NCI-H128 (cell line): ENCODE data around the gene WNT2B.
"Not testable (repeated sequence)": the region's sequence is repeated elsewhere in the genome, so short reads cannot be mapped to it uniquely, and the experiment has no call there.

Source experiments
- DNase-seq: peaks from one replicate; lab custom pipeline; 2025; ENCODE audit not compliant: unreplicated experiment; lab: John Stamatoyannopoulos, UW

WNT2B gene

GRCh38 chr1:112508278-112509004 is at the start of gene WNT2B:
WNT2B (plus strand) TSS chr1:112508965; CDS start chr1:112509263, 298 bp downstream.
- no peak for DNase-seq

- no peak for DNase-seq
These were observed 48.1 kb upstream of the WNT2B start for GRCh38 chr1:112460615-112461014.

- DNase-seq = no peak
These were observed 47.4 kb upstream of the WNT2B start for GRCh38 chr1:112461200-112461871.

- no peak for DNase-seq
These were observed 45.8 kb upstream of the WNT2B start for GRCh38 chr1:112462953-112463279.

- DNase-seq = no peak
These were observed 44.3 kb upstream of the WNT2B start for GRCh38 chr1:112464501-112464900.

GRCh38 chr1:112465122-112465521 is 43.6 kb upstream of the WNT2B start:
- DNase-seq = no peak

- DNase-seq = peak; percentile 85
These were observed 42.6 kb upstream of the WNT2B start for GRCh38 chr1:112466078-112466660.

- not testable (repeated sequence) for DNase-seq
These were observed 38.4 kb upstream of the WNT2B start for GRCh38 chr1:112470324-112470723.

- no peak for DNase-seq
These were observed 37.8 kb upstream of the WNT2B start for GRCh38 chr1:112470966-112471365.

GRCh38 chr1:112472142-112472541 is 36.6 kb upstream of the WNT2B start:
- no peak for DNase-seq

- DNase-seq = no peak
These were observed 31.2 kb upstream of the WNT2B start for GRCh38 chr1:112477550-112477949.

GRCh38 chr1:112478314-112478713 is 30.5 kb upstream of the WNT2B start:
- DNase-seq = no peak

- not testable (repeated sequence) for DNase-seq
These were observed 22.7 kb upstream of the WNT2B start for GRCh38 chr1:112486063-112486462.

- not testable (repeated sequence) for DNase-seq
These were observed 21.1 kb upstream of the WNT2B start for GRCh38 chr1:112487686-112488085.

GRCh38 chr1:112488141-112488540 is 20.6 kb upstream of the WNT2B start:
- no peak for DNase-seq

GRCh38 chr1:112492076-112492475 is 16.7 kb upstream of the WNT2B start:
- no peak for DNase-seq

GRCh38 chr1:112493351-112493750 is 15.4 kb upstream of the WNT2B start:
- DNase-seq = no peak

GRCh38 chr1:112496290-112496689 is 12.5 kb upstream of the WNT2B start:
- no peak for DNase-seq

- DNase-seq = no peak
These were observed 6.7 kb upstream of the WNT2B start for GRCh38 chr1:112501810-112502641.

- no peak for DNase-seq
These were observed 5.9 kb upstream of the WNT2B start for GRCh38 chr1:112502826-112503225.

GRCh38 chr1:112504001-112504660 is 4.6 kb upstream of the WNT2B start:
- no peak for DNase-seq
